H1 (cell line): Measurements from ENCODE around the gene RFXANK. TPM values are rescaled to one million over a fixed set of nuclear protein-coding genes. Genes with fewer than 3 reads are reported as not detected.

Experiments
- JUN ChIP-seq: IDR thresholded peaks from 2 replicates; pipeline ENCODE4 v1.6.1; 2011; ENCODE audit warnings: low read depth, mild to moderate bottlenecking, improper control_type of control experiment, low read length
- polyA plus RNA-seq, 7 experiments: library from polyadenylated mRNA; depleted of rRNA in 3 of 7; stranded (reverse) in 5 of 7; unstranded in 2 of 7; fragments of >200 nt in 5 of 7; fragments of 200-250 nt in 2 of 7; gene quantifications; 1 replicate in 5 of 7; 2 replicates in 1 of 7; 4 replicates in 1 of 7; pipeline versions ENCODE4 v1.2.1 to v1.2.3, GENCODE V29; 2011 to 2013; ENCODE audit warnings: missing spikeins in 2 of 7, mixed read lengths in 2 of 7
- total RNA-seq: library from RNA; stranded (reverse); fragmentation: NEBNext Ultra II Directional; extraction: Animal tissue kit (Norgen Biotek cat#: 25700); gene quantifications from 2 replicates; pipeline ENCODE4 v1.2.1, GENCODE V29; 2021
- TF ChIP-seq, protein P1 (sequence below): fragments of 300-600 bp; sonication (generic); IDR thresholded peaks from 2 replicates; pipeline ENCODE4 v1.7.1; 2012; ENCODE audit warnings: low read length, moderate library complexity, mild to moderate bottlenecking, inconsistent platforms; ENCODE audit not compliant: insufficient replicate concordance

Gene RFXANK
- total and polyA plus RNA-seq, 2 of the 8 experiments (the other 6 are each of a cell fraction or from before 2014, with no cell fraction given): 72.9 to 87.5 TPM

DNA sequence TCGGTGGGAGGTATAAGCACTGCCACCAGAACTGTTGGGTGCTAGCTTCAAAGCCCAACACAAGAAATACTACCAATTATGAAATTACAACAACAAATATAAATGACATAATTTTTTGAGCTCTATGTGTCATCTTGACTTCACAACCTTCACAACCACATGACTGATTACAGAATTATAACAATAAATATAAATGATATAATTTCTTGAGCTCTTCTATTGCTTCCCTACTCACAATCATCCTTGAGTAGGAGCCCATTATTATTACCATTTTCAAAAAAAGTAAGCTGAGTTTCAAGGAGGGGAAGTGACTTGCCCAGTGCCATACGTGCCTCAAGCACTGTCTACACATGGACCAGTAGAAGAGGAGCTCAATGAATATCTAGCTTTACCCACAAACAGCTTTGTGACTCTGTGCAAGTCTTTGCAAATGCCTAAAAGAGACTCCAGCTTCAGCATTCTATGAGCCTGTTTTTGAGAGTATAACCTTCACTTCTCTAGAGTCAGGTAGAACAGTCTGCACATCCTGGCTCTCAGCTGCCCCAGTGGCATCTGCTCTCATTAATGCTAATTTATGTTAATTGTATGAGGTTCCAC is 42.3 kb downstream of the RFXANK start (continued):
- TF ChIP-seq, protein P1, sequence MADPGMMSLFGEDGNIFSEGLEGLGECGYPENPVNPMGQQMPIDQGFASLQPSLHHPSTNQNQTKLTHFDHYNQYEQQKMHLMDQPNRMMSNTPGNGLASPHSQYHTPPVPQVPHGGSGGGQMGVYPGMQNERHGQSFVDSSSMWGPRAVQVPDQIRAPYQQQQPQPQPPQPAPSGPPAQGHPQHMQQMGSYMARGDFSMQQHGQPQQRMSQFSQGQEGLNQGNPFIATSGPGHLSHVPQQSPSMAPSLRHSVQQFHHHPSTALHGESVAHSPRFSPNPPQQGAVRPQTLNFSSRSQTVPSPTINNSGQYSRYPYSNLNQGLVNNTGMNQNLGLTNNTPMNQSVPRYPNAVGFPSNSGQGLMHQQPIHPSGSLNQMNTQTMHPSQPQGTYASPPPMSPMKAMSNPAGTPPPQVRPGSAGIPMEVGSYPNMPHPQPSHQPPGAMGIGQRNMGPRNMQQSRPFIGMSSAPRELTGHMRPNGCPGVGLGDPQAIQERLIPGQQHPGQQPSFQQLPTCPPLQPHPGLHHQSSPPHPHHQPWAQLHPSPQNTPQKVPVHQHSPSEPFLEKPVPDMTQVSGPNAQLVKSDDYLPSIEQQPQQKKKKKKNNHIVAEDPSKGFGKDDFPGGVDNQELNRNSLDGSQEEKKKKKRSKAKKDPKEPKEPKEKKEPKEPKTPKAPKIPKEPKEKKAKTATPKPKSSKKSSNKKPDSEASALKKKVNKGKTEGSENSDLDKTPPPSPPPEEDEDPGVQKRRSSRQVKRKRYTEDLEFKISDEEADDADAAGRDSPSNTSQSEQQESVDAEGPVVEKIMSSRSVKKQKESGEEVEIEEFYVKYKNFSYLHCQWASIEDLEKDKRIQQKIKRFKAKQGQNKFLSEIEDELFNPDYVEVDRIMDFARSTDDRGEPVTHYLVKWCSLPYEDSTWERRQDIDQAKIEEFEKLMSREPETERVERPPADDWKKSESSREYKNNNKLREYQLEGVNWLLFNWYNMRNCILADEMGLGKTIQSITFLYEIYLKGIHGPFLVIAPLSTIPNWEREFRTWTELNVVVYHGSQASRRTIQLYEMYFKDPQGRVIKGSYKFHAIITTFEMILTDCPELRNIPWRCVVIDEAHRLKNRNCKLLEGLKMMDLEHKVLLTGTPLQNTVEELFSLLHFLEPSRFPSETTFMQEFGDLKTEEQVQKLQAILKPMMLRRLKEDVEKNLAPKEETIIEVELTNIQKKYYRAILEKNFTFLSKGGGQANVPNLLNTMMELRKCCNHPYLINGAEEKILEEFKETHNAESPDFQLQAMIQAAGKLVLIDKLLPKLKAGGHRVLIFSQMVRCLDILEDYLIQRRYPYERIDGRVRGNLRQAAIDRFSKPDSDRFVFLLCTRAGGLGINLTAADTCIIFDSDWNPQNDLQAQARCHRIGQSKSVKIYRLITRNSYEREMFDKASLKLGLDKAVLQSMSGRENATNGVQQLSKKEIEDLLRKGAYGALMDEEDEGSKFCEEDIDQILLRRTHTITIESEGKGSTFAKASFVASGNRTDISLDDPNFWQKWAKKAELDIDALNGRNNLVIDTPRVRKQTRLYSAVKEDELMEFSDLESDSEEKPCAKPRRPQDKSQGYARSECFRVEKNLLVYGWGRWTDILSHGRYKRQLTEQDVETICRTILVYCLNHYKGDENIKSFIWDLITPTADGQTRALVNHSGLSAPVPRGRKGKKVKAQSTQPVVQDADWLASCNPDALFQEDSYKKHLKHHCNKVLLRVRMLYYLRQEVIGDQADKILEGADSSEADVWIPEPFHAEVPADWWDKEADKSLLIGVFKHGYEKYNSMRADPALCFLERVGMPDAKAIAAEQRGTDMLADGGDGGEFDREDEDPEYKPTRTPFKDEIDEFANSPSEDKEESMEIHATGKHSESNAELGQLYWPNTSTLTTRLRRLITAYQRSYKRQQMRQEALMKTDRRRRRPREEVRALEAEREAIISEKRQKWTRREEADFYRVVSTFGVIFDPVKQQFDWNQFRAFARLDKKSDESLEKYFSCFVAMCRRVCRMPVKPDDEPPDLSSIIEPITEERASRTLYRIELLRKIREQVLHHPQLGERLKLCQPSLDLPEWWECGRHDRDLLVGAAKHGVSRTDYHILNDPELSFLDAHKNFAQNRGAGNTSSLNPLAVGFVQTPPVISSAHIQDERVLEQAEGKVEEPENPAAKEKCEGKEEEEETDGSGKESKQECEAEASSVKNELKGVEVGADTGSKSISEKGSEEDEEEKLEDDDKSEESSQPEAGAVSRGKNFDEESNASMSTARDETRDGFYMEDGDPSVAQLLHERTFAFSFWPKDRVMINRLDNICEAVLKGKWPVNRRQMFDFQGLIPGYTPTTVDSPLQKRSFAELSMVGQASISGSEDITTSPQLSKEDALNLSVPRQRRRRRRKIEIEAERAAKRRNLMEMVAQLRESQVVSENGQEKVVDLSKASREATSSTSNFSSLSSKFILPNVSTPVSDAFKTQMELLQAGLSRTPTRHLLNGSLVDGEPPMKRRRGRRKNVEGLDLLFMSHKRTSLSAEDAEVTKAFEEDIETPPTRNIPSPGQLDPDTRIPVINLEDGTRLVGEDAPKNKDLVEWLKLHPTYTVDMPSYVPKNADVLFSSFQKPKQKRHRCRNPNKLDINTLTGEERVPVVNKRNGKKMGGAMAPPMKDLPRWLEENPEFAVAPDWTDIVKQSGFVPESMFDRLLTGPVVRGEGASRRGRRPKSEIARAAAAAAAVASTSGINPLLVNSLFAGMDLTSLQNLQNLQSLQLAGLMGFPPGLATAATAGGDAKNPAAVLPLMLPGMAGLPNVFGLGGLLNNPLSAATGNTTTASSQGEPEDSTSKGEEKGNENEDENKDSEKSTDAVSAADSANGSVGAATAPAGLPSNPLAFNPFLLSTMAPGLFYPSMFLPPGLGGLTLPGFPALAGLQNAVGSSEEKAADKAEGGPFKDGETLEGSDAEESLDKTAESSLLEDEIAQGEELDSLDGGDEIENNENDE: no peak
- TF ChIP-seq JUN: no peak
